Ishikawa (cell line): Measurements from ENCODE around the gene DDRGK1.

Experiments used
- CEBPB ChIP-seq: IDR thresholded peaks from 2 replicates; pipeline ENCODE4 v1.6.1; 2012
- CREB1 ChIP-seq: IDR thresholded peaks from 2 replicates; pipeline ENCODE4 v1.6.1; 2012; ENCODE audit warnings: low read depth
- EGR1 ChIP-seq: IDR thresholded peaks from 2 replicates; pipeline ENCODE4 v1.6.1; 2012
- EP300 ChIP-seq: IDR thresholded peaks from 2 replicates; pipeline ENCODE4 v1.6.1; 2012; ENCODE audit warnings: borderline replicate concordance
- FOXM1 ChIP-seq: IDR thresholded peaks from 2 replicates; pipeline ENCODE4 v1.6.1; 2012; ENCODE audit warnings: low read depth, borderline replicate concordance
- NFIC ChIP-seq: IDR thresholded peaks from 2 replicates; pipeline ENCODE4 v1.6.1; 2012
- RAD21 ChIP-seq: IDR thresholded peaks from 2 replicates; pipeline ENCODE4 v1.6.1; 2012; ENCODE audit warnings: low read depth
- TAF1 ChIP-seq: IDR thresholded peaks from 2 replicates; pipeline ENCODE4 v1.6.1; 2012; ENCODE audit warnings: low read depth, mild to moderate bottlenecking
- TCF12 ChIP-seq: IDR thresholded peaks from 2 replicates; pipeline ENCODE4 v1.6.1; 2012; ENCODE audit warnings: low read depth
- TEAD4 ChIP-seq: IDR thresholded peaks from 2 replicates; pipeline ENCODE4 v1.6.1; 2012
- YY1 ChIP-seq: IDR thresholded peaks from 2 replicates; pipeline ENCODE4 v1.6.1; 2012; ENCODE audit warnings: low read depth
- ZBTB7A ChIP-seq: IDR thresholded peaks from 2 replicates; pipeline ENCODE4 v1.6.1; 2012; ENCODE audit warnings: low read depth
- TF ChIP-seq, protein P1 (sequence below): IDR thresholded peaks from 2 replicates; pipeline ENCODE4 v1.6.1; 2012
- TF ChIP-seq, protein P2 (sequence below): IDR thresholded peaks from 2 replicates; pipeline ENCODE4 v1.6.1; 2012
- TF ChIP-seq, protein P3 (sequence below): IDR thresholded peaks from 2 replicates; pipeline ENCODE4 v1.6.1; 2012; ENCODE audit warnings: low read depth, mild to moderate bottlenecking

DDRGK1 gene

DNA sequence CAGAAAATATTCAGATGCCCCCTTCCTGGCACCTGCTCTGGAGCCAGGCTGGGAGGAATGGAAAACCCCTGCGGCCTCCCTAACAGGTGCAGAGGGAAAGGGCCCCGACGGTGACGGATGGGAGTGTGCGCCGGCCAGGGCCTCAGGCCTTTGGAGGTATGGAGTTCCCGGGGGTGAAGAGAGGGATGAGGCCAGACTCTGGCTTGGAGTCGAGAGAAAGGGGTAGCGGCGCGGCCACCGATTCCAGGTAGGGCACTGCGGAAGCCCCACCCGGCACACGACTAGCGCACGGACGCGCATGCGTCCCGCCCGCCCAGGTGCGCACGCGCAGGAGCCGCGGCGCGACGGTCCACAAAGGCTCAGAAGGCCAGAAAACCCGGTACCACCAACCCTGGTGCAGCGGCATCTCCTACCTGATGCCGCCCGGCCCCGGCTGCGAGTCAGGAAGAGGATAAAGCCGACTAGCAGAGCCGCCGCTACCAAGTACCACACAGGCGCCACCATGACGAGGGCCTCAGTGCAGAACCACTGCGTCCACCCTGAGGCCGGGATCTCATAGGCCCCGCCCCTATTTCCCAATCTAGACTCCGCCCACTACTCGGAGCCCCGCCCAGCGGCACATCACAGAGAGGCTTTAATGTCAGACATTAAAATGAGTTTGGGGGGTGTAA lies at the start of gene DDRGK1:
DDRGK1 (minus strand) TSS at position 559 of the 671 bp plus-strand sequence; CDS start at position 504, 55 bp downstream.
- TF ChIP-seq RAD21 (no peak), TAF1 (peak; percentile 42; the same call in 1 of the 2 replicates), EP300 (no peak), NFIC (no peak), TEAD4 (no peak), TCF12 (no peak; the same call in 1 of the 2 replicates), ZBTB7A (no peak), FOXM1 (no peak), YY1 (no peak), EGR1 (no peak), CREB1 (no peak), CEBPB (peak; percentile 95)
- TF ChIP-seq, protein P1, sequence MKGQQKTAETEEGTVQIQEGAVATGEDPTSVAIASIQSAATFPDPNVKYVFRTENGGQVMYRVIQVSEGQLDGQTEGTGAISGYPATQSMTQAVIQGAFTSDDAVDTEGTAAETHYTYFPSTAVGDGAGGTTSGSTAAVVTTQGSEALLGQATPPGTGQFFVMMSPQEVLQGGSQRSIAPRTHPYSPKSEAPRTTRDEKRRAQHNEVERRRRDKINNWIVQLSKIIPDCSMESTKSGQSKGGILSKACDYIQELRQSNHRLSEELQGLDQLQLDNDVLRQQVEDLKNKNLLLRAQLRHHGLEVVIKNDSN, result no peak
- TF ChIP-seq, protein P2, sequence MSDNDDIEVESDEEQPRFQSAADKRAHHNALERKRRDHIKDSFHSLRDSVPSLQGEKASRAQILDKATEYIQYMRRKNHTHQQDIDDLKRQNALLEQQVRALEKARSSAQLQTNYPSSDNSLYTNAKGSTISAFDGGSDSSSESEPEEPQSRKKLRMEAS, result peak; percentile 67
- TF ChIP-seq, protein P3, sequence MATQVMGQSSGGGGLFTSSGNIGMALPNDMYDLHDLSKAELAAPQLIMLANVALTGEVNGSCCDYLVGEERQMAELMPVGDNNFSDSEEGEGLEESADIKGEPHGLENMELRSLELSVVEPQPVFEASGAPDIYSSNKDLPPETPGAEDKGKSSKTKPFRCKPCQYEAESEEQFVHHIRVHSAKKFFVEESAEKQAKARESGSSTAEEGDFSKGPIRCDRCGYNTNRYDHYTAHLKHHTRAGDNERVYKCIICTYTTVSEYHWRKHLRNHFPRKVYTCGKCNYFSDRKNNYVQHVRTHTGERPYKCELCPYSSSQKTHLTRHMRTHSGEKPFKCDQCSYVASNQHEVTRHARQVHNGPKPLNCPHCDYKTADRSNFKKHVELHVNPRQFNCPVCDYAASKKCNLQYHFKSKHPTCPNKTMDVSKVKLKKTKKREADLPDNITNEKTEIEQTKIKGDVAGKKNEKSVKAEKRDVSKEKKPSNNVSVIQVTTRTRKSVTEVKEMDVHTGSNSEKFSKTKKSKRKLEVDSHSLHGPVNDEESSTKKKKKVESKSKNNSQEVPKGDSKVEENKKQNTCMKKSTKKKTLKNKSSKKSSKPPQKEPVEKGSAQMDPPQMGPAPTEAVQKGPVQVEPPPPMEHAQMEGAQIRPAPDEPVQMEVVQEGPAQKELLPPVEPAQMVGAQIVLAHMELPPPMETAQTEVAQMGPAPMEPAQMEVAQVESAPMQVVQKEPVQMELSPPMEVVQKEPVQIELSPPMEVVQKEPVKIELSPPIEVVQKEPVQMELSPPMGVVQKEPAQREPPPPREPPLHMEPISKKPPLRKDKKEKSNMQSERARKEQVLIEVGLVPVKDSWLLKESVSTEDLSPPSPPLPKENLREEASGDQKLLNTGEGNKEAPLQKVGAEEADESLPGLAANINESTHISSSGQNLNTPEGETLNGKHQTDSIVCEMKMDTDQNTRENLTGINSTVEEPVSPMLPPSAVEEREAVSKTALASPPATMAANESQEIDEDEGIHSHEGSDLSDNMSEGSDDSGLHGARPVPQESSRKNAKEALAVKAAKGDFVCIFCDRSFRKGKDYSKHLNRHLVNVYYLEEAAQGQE, result no peak

DNA sequence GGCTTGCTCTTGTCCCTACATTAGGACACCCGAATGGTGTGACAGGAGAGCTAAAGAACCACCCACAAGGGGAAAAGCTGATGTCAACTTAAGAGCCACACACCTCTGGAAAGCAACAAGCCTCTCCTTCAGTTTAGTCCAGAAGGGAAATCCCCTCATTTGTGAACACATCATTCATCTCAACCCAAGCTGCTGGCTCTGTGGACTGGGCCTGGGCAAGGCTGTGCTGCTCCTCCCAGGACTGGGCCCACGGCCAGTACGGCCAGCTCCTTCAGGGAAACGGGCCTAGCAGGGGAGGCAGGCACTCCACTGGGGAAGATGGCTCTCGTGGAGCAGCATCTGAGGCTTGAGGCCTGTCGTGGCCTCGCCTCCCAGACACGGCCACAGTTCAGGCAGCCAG lies 47.3 kb upstream of the DDRGK1 start:
- TF ChIP-seq EGR1 (no peak), TAF1 (no peak), CREB1 (no peak), NFIC (no peak), ZBTB7A (no peak), TCF12 (no peak), FOXM1 (no peak), CEBPB (no peak)
- TF ChIP-seq, protein P3, result no peak
- TF ChIP-seq, protein P1, result no peak
- TF ChIP-seq, protein P2, result no peak

DNA sequence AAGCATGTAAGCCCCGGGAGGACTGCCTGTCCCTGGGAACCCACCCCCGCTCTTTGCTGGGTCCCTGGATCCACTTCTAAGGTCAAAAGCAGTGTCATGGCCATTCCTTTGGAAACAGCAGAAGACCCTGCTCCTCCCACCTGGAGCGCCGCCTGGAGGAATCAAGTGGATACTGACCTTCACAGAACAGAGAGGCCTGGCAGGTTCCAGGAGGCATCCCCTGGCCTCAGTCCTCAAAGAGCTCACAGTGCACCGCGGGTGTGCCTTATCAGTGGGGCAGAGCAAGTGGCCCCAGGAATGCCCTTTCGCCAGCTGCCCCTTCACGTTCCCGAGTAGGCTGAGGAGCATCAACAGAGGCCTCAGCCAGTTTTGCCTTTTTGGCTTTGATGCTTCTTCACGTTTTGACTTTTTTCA lies 45.6 kb upstream of the DDRGK1 start:
- no peak for TF ChIP-seq TAF1
- peak; percentile 48 for TF ChIP-seq RAD21
- TF ChIP-seq CREB1, result no peak

DNA sequence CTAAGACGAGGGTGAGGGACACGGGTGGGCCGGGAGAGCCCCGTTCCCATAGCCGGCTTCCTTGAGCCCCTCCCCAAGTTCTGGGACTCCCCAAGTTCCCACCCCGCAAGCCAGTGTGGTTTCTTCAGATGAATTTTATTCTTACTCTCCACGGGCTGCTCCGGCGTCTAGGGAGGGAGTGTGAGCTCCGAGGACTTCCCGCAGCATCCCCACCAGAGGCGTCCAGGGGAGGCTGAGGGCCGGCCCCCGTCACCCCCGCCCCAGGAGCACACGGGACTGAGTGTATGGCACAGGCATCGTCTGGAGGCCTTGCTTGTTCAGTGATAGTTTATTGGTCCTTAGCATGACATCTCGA lies 44.5 kb upstream of the DDRGK1 start:
- TF ChIP-seq TAF1 (no peak), CEBPB (no peak), EGR1 (no peak), YY1 (no peak), TEAD4 (no peak), CREB1 (no peak), NFIC (no peak), EP300 (no peak), FOXM1 (no peak), RAD21 (no peak), ZBTB7A (no peak), TCF12 (no peak)
- TF ChIP-seq, protein P3, result no peak
- TF ChIP-seq, protein P1, result no peak
- TF ChIP-seq, protein P2, result no peak
